D721Med (cell line): ENCODE data around the gene LMBRD1.

Source experiments
- DNase-seq: peaks from one replicate; pipeline ENCODE4 v3.0.0; 2011; ENCODE audit warnings: low spot score; ENCODE audit not compliant: insufficient read length
- FAIRE-seq: peaks from 2 replicates; lab custom pipeline; 2011; peaks lifted over from hg19 to GRCh38; lab: Jason Lieb, UNC
- TF ChIP-seq, protein P1 (sequence below): IDR thresholded peaks from 2 replicates; pipeline ENCODE4 v1.5.1; 2012; ENCODE audit warnings: mild to moderate bottlenecking, control low read depth; ENCODE audit not compliant: insufficient read depth; ENCODE audit errors: missing control alignments

Gene LMBRD1

DNA sequence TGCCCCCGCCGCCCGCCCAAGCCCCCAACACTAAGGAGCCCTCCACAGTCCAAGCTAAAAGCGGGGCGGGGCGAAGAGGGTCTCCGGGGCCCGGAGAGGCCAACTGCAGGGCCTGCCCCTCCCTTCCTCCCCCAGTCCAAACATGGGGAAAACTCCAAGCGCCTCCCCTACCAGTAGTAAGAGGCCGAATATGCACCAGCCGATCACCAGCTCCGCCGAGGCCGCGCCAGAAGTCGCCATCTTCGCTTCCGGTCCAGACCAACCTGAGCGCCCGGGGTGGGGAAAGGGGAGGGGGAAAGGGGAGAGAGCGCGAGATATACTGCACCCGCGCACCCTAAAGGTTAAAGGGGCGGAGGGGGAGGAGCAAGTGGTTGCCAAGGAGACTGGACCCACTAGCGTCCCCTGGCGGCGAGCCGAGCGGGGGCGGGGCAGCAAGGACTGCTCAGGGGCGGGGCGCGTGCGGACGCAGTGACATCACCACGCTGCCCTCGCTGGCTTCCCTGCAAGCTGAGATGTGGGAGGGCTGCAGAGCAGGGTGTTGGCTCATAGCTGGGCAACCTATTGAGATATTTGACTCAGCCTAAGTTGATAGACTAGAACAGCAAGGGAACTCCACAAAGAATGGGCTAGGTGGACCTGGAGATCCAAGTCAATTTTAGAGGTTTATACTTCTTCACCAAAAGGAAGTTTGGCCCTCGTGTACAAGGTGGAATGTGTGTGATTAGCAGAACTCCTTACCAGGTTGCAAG lies at the start of gene LMBRD1:
LMBRD1 (minus strand) TSS at position 369 of the 749 bp plus-strand sequence; CDS start at position 240, 129 bp downstream.
- TF ChIP-seq, protein P1, sequence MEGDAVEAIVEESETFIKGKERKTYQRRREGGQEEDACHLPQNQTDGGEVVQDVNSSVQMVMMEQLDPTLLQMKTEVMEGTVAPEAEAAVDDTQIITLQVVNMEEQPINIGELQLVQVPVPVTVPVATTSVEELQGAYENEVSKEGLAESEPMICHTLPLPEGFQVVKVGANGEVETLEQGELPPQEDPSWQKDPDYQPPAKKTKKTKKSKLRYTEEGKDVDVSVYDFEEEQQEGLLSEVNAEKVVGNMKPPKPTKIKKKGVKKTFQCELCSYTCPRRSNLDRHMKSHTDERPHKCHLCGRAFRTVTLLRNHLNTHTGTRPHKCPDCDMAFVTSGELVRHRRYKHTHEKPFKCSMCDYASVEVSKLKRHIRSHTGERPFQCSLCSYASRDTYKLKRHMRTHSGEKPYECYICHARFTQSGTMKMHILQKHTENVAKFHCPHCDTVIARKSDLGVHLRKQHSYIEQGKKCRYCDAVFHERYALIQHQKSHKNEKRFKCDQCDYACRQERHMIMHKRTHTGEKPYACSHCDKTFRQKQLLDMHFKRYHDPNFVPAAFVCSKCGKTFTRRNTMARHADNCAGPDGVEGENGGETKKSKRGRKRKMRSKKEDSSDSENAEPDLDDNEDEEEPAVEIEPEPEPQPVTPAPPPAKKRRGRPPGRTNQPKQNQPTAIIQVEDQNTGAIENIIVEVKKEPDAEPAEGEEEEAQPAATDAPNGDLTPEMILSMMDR = peak; percentile 67
- DNase-seq = peak; percentile 60
- no peak for FAIRE-seq

DNA sequence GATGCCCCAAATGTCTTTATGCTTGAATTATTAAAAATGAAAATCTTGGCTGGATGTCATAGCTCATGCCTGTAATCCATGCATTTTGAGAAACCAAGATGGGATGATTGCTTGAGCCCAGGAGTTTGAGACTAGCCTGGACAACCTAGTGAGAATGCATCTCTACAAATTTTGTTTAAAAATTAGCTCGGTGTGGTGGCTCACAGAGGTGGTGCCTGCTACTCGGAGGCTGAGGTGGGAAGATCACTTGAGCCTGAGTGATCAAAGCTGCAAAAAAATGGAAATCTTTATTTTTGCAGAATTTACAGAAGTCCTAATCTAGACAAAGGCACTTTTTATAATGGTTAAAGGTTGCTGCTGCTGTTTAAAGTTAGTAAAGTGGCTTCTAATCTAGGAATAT lies 49.5 kb upstream of the LMBRD1 start:
- no peak for DNase-seq
- TF ChIP-seq, protein P1 = no peak
- no peak for FAIRE-seq

DNA sequence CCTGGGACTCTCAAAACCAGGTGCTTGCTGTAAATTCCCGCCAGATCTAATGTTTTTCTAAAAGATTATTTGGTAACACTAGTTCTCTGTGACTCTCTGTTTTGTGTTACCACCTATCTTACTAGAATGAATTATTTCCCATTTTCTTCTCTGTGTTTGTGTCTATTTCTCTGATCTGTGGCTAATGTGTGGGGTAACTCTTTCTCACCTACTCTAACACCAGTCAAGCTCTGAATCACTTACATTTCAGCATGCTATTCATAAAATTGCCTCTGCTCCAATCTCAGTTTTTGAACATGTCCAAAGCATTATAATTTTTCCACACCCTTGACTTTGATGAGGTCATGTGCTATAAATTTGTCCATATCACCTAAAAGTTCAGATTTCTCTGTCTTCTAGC lies 46.4 kb upstream of the LMBRD1 start:
- FAIRE-seq (no peak), DNase-seq (no peak)
- TF ChIP-seq, protein P1 = no peak

DNA sequence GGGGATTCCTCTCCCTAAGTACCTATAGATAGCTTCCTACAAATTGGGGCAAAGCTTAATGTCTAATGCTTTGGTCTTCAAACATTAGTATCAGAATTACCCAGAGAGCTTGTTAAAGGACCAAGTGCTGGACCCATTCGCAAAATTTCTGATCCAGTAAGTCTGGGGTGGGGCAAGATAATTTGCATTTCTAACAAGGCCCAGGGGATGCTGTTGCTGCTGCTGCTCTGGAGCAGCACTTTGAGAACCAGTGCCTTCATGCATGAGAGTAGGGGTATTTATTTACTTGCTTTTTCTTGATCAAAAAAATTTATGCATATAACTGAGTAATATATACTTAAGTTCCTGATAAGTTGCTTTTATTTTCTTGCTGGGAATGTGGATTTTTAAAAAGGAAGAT lies 45.1 kb upstream of the LMBRD1 start:
- TF ChIP-seq, protein P1 = no peak
- FAIRE-seq = no peak
- no peak for DNase-seq

DNA sequence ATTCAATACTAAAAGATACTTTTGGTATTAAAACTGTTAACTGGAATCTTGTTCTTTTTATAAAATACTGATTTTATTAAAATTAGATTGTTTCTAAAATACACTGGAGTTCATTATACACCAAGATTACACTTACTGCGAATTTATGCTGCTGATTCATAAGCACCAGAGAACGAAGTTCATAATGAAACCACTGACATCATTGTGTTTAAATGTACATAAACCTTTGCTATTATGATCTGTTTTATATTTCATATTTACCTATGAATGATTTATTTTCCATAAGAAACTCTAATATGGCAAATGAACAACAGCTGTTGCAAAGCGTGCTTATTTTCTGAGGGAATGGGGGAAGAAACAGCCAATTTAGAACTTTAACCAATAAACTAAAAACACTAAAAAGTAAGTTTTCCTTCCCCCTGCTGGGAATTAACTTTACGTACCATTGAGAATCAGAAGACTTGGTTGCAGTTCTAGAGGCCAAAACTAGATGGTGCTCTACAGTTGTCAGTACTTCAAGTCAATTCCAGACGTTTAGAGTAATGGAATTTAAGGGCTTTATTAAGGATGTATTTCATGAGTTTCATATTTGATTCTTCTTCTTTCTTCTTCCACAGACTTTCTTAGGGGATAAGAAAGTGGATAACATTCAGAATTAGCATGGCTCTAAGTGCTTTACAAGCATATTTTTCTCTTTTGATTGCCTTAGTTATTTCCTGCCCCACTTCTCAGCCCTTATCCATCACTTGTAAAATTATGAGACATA lies 38.8 kb upstream of the LMBRD1 start:
- TF ChIP-seq, protein P1 = peak; percentile 93
- no peak for DNase-seq
- FAIRE-seq = peak; percentile 66

DNA sequence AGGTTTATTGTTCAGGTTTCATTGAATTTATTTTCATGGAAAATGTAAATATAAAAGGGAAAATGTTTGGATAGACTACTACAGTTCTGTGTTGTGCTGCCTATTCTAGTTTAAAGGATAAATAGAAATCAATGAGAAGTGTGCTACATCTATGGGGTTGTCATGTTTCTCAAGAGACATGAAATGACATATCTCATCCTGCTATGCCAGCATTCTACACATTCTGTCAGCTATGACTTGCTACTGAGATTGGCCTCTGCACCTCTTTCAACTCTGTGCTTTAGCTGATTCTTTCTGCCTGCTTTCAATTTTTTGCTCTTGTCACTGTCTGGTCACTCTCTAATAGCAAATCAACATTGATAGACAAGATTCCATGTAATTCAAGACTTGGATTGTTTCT lies 35.7 kb upstream of the LMBRD1 start:
- TF ChIP-seq, protein P1 = no peak
- DNase-seq (no peak), FAIRE-seq (no peak)

DNA sequence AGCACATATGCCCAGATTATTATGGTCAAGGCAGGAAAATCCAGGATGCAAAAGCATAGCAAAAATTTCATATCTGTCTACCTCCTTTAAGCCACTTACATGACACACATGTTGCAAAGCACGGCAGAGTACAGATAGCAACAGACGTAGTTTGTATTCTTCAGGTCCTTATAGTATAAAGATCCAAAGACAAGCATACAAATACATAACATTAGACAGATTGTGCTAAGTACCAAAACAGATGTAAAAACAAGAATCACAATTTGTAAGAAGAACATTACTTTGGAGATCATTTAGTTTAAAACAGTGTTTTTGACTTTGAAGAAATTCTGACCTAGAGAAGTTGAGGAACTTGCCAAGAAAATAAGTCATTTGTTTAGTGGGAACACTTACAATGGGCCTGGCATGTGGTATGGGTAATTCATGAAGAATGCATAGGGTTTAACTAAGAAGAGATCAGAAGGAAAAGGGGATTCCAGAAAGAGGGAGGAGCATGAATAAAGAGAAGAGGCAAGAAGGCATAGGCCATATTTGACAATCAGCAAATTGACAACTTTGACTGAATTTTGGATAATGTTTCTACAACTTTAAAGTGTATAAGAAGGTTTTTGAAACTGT lies 30.6 kb upstream of the LMBRD1 start:
- TF ChIP-seq, protein P1 = no peak
- DNase-seq (no peak), FAIRE-seq (no peak)
